ENCODE measurements around the gene MSTN. TPM values are rescaled to one million over a fixed set of nuclear protein-coding genes. Genes with fewer than 3 reads are reported as not detected.
"Not testable (repeated sequence)": the region's sequence is repeated elsewhere in the genome, so short reads cannot be mapped to it uniquely, and the experiment has no call there.

MSTN gene
- total RNA-seq, 3 donors from 2014 or later: 0.64 to 0.73 (median 0.66) TPM

- no peak overlapping the region for H3K27ac ChIP-seq
- intact Hi-C loops (cut with DNase I; ENCODE audit: low total_unique reads): loop anchor here (10.0 kb wide), 1 partner anchor 1850 kb away; no protein-coding TSS in a partner anchor
- no peak overlapping the region for H3K4me3 ChIP-seq
- no peaks in the 10 kb centered on the region for H3K36me3 ChIP-seq
- no peak for DNase-seq (ENCODE audit: low spot score in 2 of 2)
- no peaks in the 10 kb centered on the region for H3K4me1 ChIP-seq
- TF ChIP-seq POLR2AphosphoS5 (IDR thresholded peaks at IDR 0.05): no peak
- TF ChIP-seq POLR2A (IDR thresholded peaks at IDR 0.05): no peak
- no peak for TF ChIP-seq CTCF (IDR thresholded peaks at IDR 0.05)
- no peaks in the 10 kb centered on the region for H3K9me3 ChIP-seq
- H3K27me3 ChIP-seq: no peaks in the 10 kb centered on the region
Measured at GRCh38 chr2:190044866-190045265, 17.7 kb downstream of the MSTN start.

GRCh38 chr2:190043441-190043840 is 19.1 kb downstream of the MSTN start:
- H3K27me3 ChIP-seq: no peaks in the 10 kb centered on the region
- no peaks in the 10 kb centered on the region for H3K9me3 ChIP-seq
- H3K4me3 ChIP-seq: no peak overlapping the region
- TF ChIP-seq CTCF (IDR thresholded peaks at IDR 0.05) (no peak), POLR2A (IDR thresholded peaks at IDR 0.05) (no peak), POLR2AphosphoS5 (IDR thresholded peaks at IDR 0.05) (no peak)
- H3K36me3 ChIP-seq: no peaks in the 10 kb centered on the region
- H3K4me1 ChIP-seq: no peaks in the 10 kb centered on the region
- no peak overlapping the region for H3K27ac ChIP-seq
- DNase-seq (ENCODE audit: low spot score in 2 of 2): no peak
- intact Hi-C loops (cut with DNase I; ENCODE audit: low total_unique reads): loop anchor here (10.0 kb wide), 1 partner anchor 1849 kb away; no protein-coding TSS in a partner anchor

GRCh38 chr2:190036071-190036470 is 26.5 kb downstream of the MSTN start:
- Histone ChIP-seq H3K27ac (no peak overlapping the region), H3K4me3 (no peak overlapping the region), H3K36me3 (no peaks in the 10 kb centered on the region), H3K9me3 (no peaks in the 10 kb centered on the region), H3K27me3 (no peaks in the 10 kb centered on the region), H3K4me1 (no peaks in the 10 kb centered on the region)
- intact Hi-C loops (cut with DNase I; ENCODE audit: low total_unique reads): no loop called here
- no peak for DNase-seq (ENCODE audit: low spot score in 2 of 2)
- no peak for TF ChIP-seq POLR2A (IDR thresholded peaks at IDR 0.05)
- TF ChIP-seq CTCF (IDR thresholded peaks at IDR 0.05): no peak
- TF ChIP-seq POLR2AphosphoS5 (IDR thresholded peaks at IDR 0.05): no peak

- DNase-seq (ENCODE audit: low spot score in 2 of 2); H3K4me3 ChIP-seq; H3K9me3 ChIP-seq; H3K36me3 ChIP-seq; H3K4me1 ChIP-seq; H3K27me3 ChIP-seq; H3K27ac ChIP-seq; intact Hi-C loops (cut with DNase I; ENCODE audit: low total_unique reads): not testable (repeated sequence)
Measured at GRCh38 chr2:190034417-190034816, 28.1 kb downstream of the MSTN start.

- intact Hi-C loops (cut with DNase I; ENCODE audit: low total_unique reads): no loop called here
Measured at GRCh38 chr2:190031969-190032618, 30.4 kb downstream of the MSTN start.

More at GRCh38 chr2:190031969-190032618, 30.4 kb downstream of the MSTN start:
- Histone ChIP-seq H3K27ac (no peak overlapping the region), H3K4me1 (no peaks in the 10 kb centered on the region), H3K9me3 (no peaks in the 10 kb centered on the region), H3K4me3 (no peak overlapping the region), H3K36me3 (no peaks in the 10 kb centered on the region), H3K27me3 (no peaks in the 10 kb centered on the region)
- no peak for DNase-seq (ENCODE audit: low spot score in 2 of 2)
- no peak for TF ChIP-seq CTCF (IDR thresholded peaks at IDR 0.05)
- no peak for TF ChIP-seq POLR2AphosphoS5 (IDR thresholded peaks at IDR 0.05)
- TF ChIP-seq POLR2A (IDR thresholded peaks at IDR 0.05): no peak

All from breast epithelium (tissue), 4 donors.